ENCODE measurements around the gene SCAP. TPM values are rescaled to one million over a fixed set of nuclear protein-coding genes. Genes with fewer than 3 reads are reported as not detected.

The SCAP gene
- polyA plus RNA-seq, 1 of the 3 experiments (the other 2 are of a cell fraction) = 28.0 TPM

- peaks cover 68% of the 10 kb centered on the region for H3K79me2 ChIP-seq (ENCODE audit: insufficient read depth)
- TF ChIP-seq JUND (IDR thresholded peaks at IDR 0.05) (peak; percentile 27; the same call in 1 of the 2 replicates), NFIC (IDR thresholded peaks at IDR 0.05; ENCODE audit: borderline replicate concordance) (peak; percentile 34; the same call in 1 of the 2 replicates), RAD21 (IDR thresholded peaks at IDR 0.05; ENCODE audit: low read length) (no peak), FOSL2 (IDR thresholded peaks at IDR 0.05; ENCODE audit: borderline replicate concordance, low read depth) (no peak), ELF1 (IDR thresholded peaks at IDR 0.05) (peak; percentile 66; the same call in 1 of the 2 replicates), GATA2 (CRISPR knock-in tag; IDR thresholded peaks at IDR 0.05) (no peak), SMC3 (IDR thresholded peaks at IDR 0.05; ENCODE audit: low read depth, low read length) (no peak), MEF2A (IDR thresholded peaks at IDR 0.05; ENCODE audit: borderline replicate concordance, low read depth) (no peak), USF1 (IDR thresholded peaks at IDR 0.05; ENCODE audit: borderline replicate concordance, low read depth) (peak; percentile 93), IRF3 (IDR thresholded peaks at IDR 0.05; ENCODE audit: low read depth, low read length) (no peak), MXI1 (IDR thresholded peaks at IDR 0.05; ENCODE audit: low read depth, low read length) (0 out of 2 replicates have a peak, but pooled peaks have one; percentile 16), CHD2 (IDR thresholded peaks at IDR 0.05; ENCODE audit: low read length, partially characterized antibody) (peak; percentile 81), SIN3A (IDR thresholded peaks at IDR 0.05; ENCODE audit: borderline replicate concordance, low read depth, low read length) (peak; percentile 91), RXRA (IDR thresholded peaks at IDR 0.05; ENCODE audit: borderline replicate concordance, low read depth) (no peak), FOXJ3 (CRISPR knock-in tag; IDR thresholded peaks at IDR 0.05) (no peak), TEAD4 (IDR thresholded peaks at IDR 0.05; ENCODE audit: borderline replicate concordance, insufficient read depth) (no peak), EZH2phosphoT487 (IDR thresholded peaks at IDR 0.05; ENCODE audit: borderline replicate concordance, low read depth) (no peak), YY1 (IDR thresholded peaks at IDR 0.05; ENCODE audit: low read depth) (peak; percentile 74; the same call in 1 of the 2 replicates), EP300 (IDR thresholded peaks at IDR 0.05; ENCODE audit: borderline replicate concordance in 1 of 2, low read depth in 1 of 2, low read length in 1 of 2) (no peak), GABPA (IDR thresholded peaks at IDR 0.05; ENCODE audit: low read depth) (peak; percentile 82), RCOR1 (IDR thresholded peaks at IDR 0.05; ENCODE audit: low read length) (no peak), TAF1 (IDR thresholded peaks at IDR 0.05; ENCODE audit: borderline replicate concordance, low read depth, low read length) (peak; percentile 59), NRF1 (IDR thresholded peaks at IDR 0.05; ENCODE audit: low read depth, low read length) (peak; percentile 92)
- TF ChIP-seq, protein P1, sequence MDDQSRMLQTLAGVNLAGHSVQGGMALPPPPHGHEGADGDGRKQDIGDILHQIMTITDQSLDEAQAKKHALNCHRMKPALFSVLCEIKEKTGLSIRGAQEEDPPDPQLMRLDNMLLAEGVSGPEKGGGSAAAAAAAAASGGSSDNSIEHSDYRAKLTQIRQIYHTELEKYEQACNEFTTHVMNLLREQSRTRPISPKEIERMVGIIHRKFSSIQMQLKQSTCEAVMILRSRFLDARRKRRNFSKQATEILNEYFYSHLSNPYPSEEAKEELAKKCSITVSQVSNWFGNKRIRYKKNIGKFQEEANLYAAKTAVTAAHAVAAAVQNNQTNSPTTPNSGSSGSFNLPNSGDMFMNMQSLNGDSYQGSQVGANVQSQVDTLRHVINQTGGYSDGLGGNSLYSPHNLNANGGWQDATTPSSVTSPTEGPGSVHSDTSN (IDR thresholded peaks at IDR 0.05) = 0 out of 2 replicates have a peak, but pooled peaks have one; percentile 23
- TF ChIP-seq, protein P2, sequence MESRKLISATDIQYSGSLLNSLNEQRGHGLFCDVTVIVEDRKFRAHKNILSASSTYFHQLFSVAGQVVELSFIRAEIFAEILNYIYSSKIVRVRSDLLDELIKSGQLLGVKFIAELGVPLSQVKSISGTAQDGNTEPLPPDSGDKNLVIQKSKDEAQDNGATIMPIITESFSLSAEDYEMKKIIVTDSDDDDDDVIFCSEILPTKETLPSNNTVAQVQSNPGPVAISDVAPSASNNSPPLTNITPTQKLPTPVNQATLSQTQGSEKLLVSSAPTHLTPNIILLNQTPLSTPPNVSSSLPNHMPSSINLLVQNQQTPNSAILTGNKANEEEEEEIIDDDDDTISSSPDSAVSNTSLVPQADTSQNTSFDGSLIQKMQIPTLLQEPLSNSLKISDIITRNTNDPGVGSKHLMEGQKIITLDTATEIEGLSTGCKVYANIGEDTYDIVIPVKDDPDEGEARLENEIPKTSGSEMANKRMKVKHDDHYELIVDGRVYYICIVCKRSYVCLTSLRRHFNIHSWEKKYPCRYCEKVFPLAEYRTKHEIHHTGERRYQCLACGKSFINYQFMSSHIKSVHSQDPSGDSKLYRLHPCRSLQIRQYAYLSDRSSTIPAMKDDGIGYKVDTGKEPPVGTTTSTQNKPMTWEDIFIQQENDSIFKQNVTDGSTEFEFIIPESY (IDR thresholded peaks at IDR 0.05; ENCODE audit: borderline replicate concordance, low read depth) = no peak
- TF ChIP-seq, protein P3, sequence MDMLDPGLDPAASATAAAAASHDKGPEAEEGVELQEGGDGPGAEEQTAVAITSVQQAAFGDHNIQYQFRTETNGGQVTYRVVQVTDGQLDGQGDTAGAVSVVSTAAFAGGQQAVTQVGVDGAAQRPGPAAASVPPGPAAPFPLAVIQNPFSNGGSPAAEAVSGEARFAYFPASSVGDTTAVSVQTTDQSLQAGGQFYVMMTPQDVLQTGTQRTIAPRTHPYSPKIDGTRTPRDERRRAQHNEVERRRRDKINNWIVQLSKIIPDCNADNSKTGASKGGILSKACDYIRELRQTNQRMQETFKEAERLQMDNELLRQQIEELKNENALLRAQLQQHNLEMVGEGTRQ (IDR thresholded peaks at IDR 0.05; ENCODE audit: borderline replicate concordance, low read depth, low read length) = peak; percentile 75
- TF ChIP-seq, protein P4, sequence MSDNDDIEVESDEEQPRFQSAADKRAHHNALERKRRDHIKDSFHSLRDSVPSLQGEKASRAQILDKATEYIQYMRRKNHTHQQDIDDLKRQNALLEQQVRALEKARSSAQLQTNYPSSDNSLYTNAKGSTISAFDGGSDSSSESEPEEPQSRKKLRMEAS (IDR thresholded peaks at IDR 0.05; ENCODE audit: low read depth) = peak; percentile 93
These were observed 95.0 kb downstream of the SCAP start, which contains the start of gene PTPN23 for GRCh38 chr3:47380601-47381316. PTPN23 (plus strand) TSS chr3:47381021; CDS start chr3:47381097, 76 bp downstream.

More at GRCh38 chr3:47380601-47381316, 95.0 kb downstream of the SCAP start, which contains the start of gene PTPN23:
- ChIA-PET POLR2A (interaction anchor here (0.6 to 1.2 kb wide), 11 partner anchors 9 to 371 kb away, joined by 3 to 4 read pairs (median 3); no protein-coding TSS in a partner anchor), CTCF (interaction anchor here (0.7 to 2.0 kb wide), 5 partner anchors 9 to 401 kb away, joined by 3 to 12 read pairs (median 3); partner anchors contain the start of gene NBEAL2)
- H3K9ac ChIP-seq = peak within 1 kb of the TSS; percentile 97
- H3K4me2 ChIP-seq = peak within 1 kb of the TSS; percentile 98
- peaks cover 40% of the 10 kb centered on the region for H4K20me1 ChIP-seq (ENCODE audit: insufficient read depth)
- 1% methylated on average over 33 of the region's 61 CpGs for WGBS (ENCODE audit: low lambda C conversion rate)
- H3K36me3 ChIP-seq (replicated peaks in 1 of 2; ENCODE audit: control insufficient read depth in 1 of 2, insufficient read depth in 2 of 2, low read length in 1 of 2) = peaks cover 0 to 8% of the 10 kb centered on the region in 2 experiments
- H2AFZ ChIP-seq (ENCODE audit: low read depth) = peak within 1 kb of the TSS; percentile 90
- H3K4me1 ChIP-seq (ENCODE audit: control insufficient read depth in 1 of 2, insufficient read depth in 2 of 2, low read depth in 1 of 2, low read length in 1 of 2) = peaks cover 0 to 15% of the 10 kb centered on the region in 2 experiments; a peak in 1 of 4 replicates
- DNase-seq = peak; percentile 97
- H3K9me3 ChIP-seq = no peaks in the 10 kb centered on the region
- H3K4me3 ChIP-seq (ENCODE audit: low read depth in 2 of 2, low read length in 1 of 2) = peak within 1 kb of the TSS; percentile 77 to 96
- H3K27me3 ChIP-seq (ENCODE audit: insufficient read depth) = no peaks in the 10 kb centered on the region
- peak within 1 kb of the TSS; percentile 87 to 98 for H3K27ac ChIP-seq (ENCODE audit: low read depth in 2 of 2, low read length in 1 of 2)
- peaks cover 3% of the 10 kb centered on the region for H3F3A ChIP-seq (replicated peaks; ENCODE audit: insufficient read depth)
- H3K9me2 ChIP-seq = no peaks in the 10 kb centered on the region

Measured in SK-N-SH (cell line).